Suprapubic skin (tissue), 4 donors: ENCODE data around the gene FIZ1. TPM values are rescaled to one million over a fixed set of nuclear protein-coding genes. Genes with fewer than 3 reads are reported as not detected.

Experiments used
- DNase-seq, 2 donors: peaks; one replicate each; pipeline ENCODE4 v3.0.0-alpha.2; 2019; ENCODE audit warnings: low spot score in 2 of 2
- H3K27ac ChIP-seq: fragments of 200-600 bp; sonication (generic); one replicate; pipeline ENCODE4 v1.5.1; 2019
- H3K27me3 ChIP-seq: fragments of 200-600 bp; sonication (generic); one replicate; pipeline ENCODE4 v1.5.1; 2019
- H3K36me3 ChIP-seq: fragments of 200-600 bp; sonication (generic); one replicate; pipeline ENCODE4 v1.5.1; 2019
- H3K4me1 ChIP-seq: fragments of 200-600 bp; sonication (generic); one replicate; pipeline ENCODE4 v1.5.1; 2019
- H3K4me3 ChIP-seq: fragments of 200-600 bp; sonication (generic); one replicate; pipeline ENCODE4 v1.5.1; 2019; ENCODE audit warnings: mild to moderate bottlenecking
- H3K9me3 ChIP-seq: fragments of 200-600 bp; sonication (generic); one replicate; pipeline ENCODE4 v1.5.1; 2019
- CTCF ChIP-seq, 2 donors: fragments of 200-600 bp in 1 of 2; fragments of 450-650 bp in 1 of 2; sonication (generic) in 1 of 2; IDR thresholded peaks; one replicate each; pipeline ENCODE4 v1.5.1; 2016 to 2019; ENCODE audit warnings: antibody characterized with exemption in 2 of 2, mild to moderate bottlenecking in 1 of 2, moderate library complexity in 1 of 2
- EP300 ChIP-seq: sonication (generic); formaldehyde crosslinking; IDR thresholded peaks from one replicate; pipeline ENCODE4 v1.6.1; 2017; ENCODE audit warnings: antibody characterized with exemption
- POLR2A ChIP-seq, 2 donors: fragments of 450-650 bp; IDR thresholded peaks; one replicate each; pipeline ENCODE4 v1.6.1; 2017; ENCODE audit warnings: antibody characterized with exemption in 2 of 2, mild to moderate bottlenecking in 2 of 2, moderate library complexity in 2 of 2
- POLR2AphosphoS5 ChIP-seq, 3 donors: sonication (generic); formaldehyde crosslinking; IDR thresholded peaks; one replicate each; pipeline ENCODE4 v1.6.1; 2017; ENCODE audit warnings: antibody characterized with exemption in 3 of 3
- WGBS: methylation state at CpG from one replicate; pipeline ENCODE4 v1.1.5; 2018; 5-methylcytosine and 5-hydroxymethylcytosine counted together
- total RNA-seq, 4 donors: library from RNA; depleted of rRNA; stranded (reverse); fragments of >200 nt; gene quantifications; one replicate each; pipeline ENCODE4 v1.1.0, GENCODE V29; 2016

FIZ1 gene
- total RNA-seq, 4 donors from 2014 or later = 7.6 to 9.2 (median 8.5) TPM

GRCh38 chr19:55580628-55581144 lies 18.6 kb downstream of the FIZ1 start, which contains the start of gene ZNF579:
Gene ZNF579 (minus strand): TSS chr19:55580848. CDS start chr19:55579639, 1,209 bp downstream.
- peaks cover 27% of the 10 kb centered on the region for H3K4me1 ChIP-seq
- peak within 1 kb of the TSS; percentile 70 for H3K4me3 ChIP-seq
- peak within 1 kb of the TSS; percentile 71 for H3K27ac ChIP-seq
- H3K9me3 ChIP-seq = no peaks in the 10 kb centered on the region
- peaks cover under 1% of the 10 kb centered on the region for H3K27me3 ChIP-seq
- peaks cover 23% of the 10 kb centered on the region for H3K36me3 ChIP-seq
- DNase-seq = peak; percentile 89 to 92
- no CpG with 5 or more reads among the region's 24 CpGs for WGBS
- no peak for TF ChIP-seq CTCF (IDR thresholded peaks at IDR 0.05)
- peak in 1 of 3 donors; percentile 22 for TF ChIP-seq POLR2AphosphoS5 (IDR thresholded peaks at IDR 0.05)

GRCh38 chr19:55579766-55580621 lies 19.3 kb downstream of the FIZ1 start:
- Histone ChIP-seq H3K4me3 (peak overlapping the region; percentile 70), H3K27me3 (no peaks in the 10 kb centered on the region), H3K27ac (peak overlapping the region; percentile 71), H3K36me3 (peaks cover 23% of the 10 kb centered on the region), H3K9me3 (no peaks in the 10 kb centered on the region), H3K4me1 (peaks cover 23% of the 10 kb centered on the region)
- DNase-seq = no peak
- 11% methylated on average over 18 of the region's 20 CpGs for WGBS
- TF ChIP-seq CTCF (IDR thresholded peaks at IDR 0.05) = no peak
- no peak for TF ChIP-seq POLR2A (IDR thresholded peaks at IDR 0.05)
- TF ChIP-seq POLR2AphosphoS5 (IDR thresholded peaks at IDR 0.05) = no peak
- TF ChIP-seq EP300 = no peak

- no peak for TF ChIP-seq EP300
- no peak for TF ChIP-seq CTCF (IDR thresholded peaks at IDR 0.05)
- TF ChIP-seq POLR2A (IDR thresholded peaks at IDR 0.05) = no peak
- no peak for TF ChIP-seq POLR2AphosphoS5 (IDR thresholded peaks at IDR 0.05)
- Histone ChIP-seq H3K9me3 (no peaks in the 10 kb centered on the region), H3K27ac (no peak overlapping the region), H3K4me3 (peak overlapping the region; percentile 70), H3K4me1 (peaks cover 23% of the 10 kb centered on the region), H3K27me3 (no peaks in the 10 kb centered on the region), H3K36me3 (peaks cover 23% of the 10 kb centered on the region)
- DNase-seq = no peak
- WGBS = 93% methylated on average over 57 of the region's 90 CpGs
Observed at GRCh38 chr19:55578761-55579747, 20.3 kb downstream of the FIZ1 start.

GRCh38 chr19:55578031-55578760 lies 21.1 kb downstream of the FIZ1 start:
- peaks cover 23% of the 10 kb centered on the region for H3K4me1 ChIP-seq
- no peak overlapping the region for H3K27ac ChIP-seq
- no peak overlapping the region for H3K4me3 ChIP-seq
- no peaks in the 10 kb centered on the region for H3K27me3 ChIP-seq
- DNase-seq = no peak
- H3K36me3 ChIP-seq = peaks cover 23% of the 10 kb centered on the region
- WGBS = 95% methylated on average over 47 of the region's 83 CpGs
- H3K9me3 ChIP-seq = no peaks in the 10 kb centered on the region
- TF ChIP-seq POLR2AphosphoS5 (IDR thresholded peaks at IDR 0.05) = no peak
- TF ChIP-seq POLR2A (IDR thresholded peaks at IDR 0.05) = no peak
- no peak for TF ChIP-seq EP300
- TF ChIP-seq CTCF (IDR thresholded peaks at IDR 0.05) = no peak
